IMR-90 (cell line): ENCODE measurements around the gene MSI2.

Source experiments
- BHLHE40 ChIP-seq: fragments of 150-350 bp; IDR thresholded peaks from 2 replicates; pipeline ENCODE4 v1.6.1; 2016; ENCODE audit warnings: mild to moderate bottlenecking, low read depth, low read length
- CHD1 ChIP-seq: IDR thresholded peaks from 2 replicates; pipeline ENCODE4 v1.6.1; 2012; ENCODE audit warnings: low read depth, low read length, improper control_type of control experiment
- CTCF ChIP-seq: conservative IDR thresholded peaks from 2 replicates; pipeline ENCODE4 v1.5.1; 2012; ENCODE audit warnings: mild to moderate bottlenecking, low read depth, low read length, improper control_type of control experiment
- ELK1 ChIP-seq: fragments of 150-350 bp; IDR thresholded peaks from 2 replicates; pipeline ENCODE4 v1.6.1; 2016; ENCODE audit warnings: low read depth, mild to moderate bottlenecking, low read length, moderate library complexity, borderline replicate concordance
- MAZ ChIP-seq: IDR thresholded peaks from 2 replicates; pipeline ENCODE4 v1.6.1; 2012; ENCODE audit warnings: low read depth, mild to moderate bottlenecking, low read length, improper control_type of control experiment, moderate library complexity, borderline replicate concordance
- NFE2L2 ChIP-seq: fragments of 150-350 bp; IDR thresholded peaks from 2 replicates; pipeline ENCODE4 v1.6.1; 2016; ENCODE audit warnings: low read depth, mild to moderate bottlenecking, low read length
- POLR2A ChIP-seq: IDR thresholded peaks from 2 replicates; pipeline ENCODE4 v1.6.1; 2012; ENCODE audit warnings: mild to moderate bottlenecking, low read depth, low read length
- RAD21 ChIP-seq: IDR thresholded peaks from 2 replicates; pipeline ENCODE4 v1.6.1; 2012; ENCODE audit warnings: low read length, improper control_type of control experiment
- RCOR1 ChIP-seq: IDR thresholded peaks from 2 replicates; pipeline ENCODE4 v1.6.1; 2012; ENCODE audit warnings: mild to moderate bottlenecking, low read length, improper control_type of control experiment; ENCODE audit not compliant: insufficient replicate concordance
- RFX5 ChIP-seq: IDR thresholded peaks from 2 replicates; pipeline ENCODE4 v1.8.0; 2012; ENCODE audit warnings: low read depth, mild to moderate bottlenecking, low read length, moderate library complexity
- SMC3 ChIP-seq: fragments of 150-350 bp; IDR thresholded peaks from 2 replicates; pipeline ENCODE4 v1.6.1; 2016; ENCODE audit warnings: low read depth, mild to moderate bottlenecking, antibody characterized with exemption, low read length, moderate library complexity
- USF2 ChIP-seq: fragments of 150-350 bp; IDR thresholded peaks from 2 replicates; pipeline ENCODE4 v1.6.1; 2017; ENCODE audit warnings: mild to moderate bottlenecking, antibody characterized with exemption, low read length, low read depth

- no peak for TF ChIP-seq RAD21
- TF ChIP-seq CHD1 = no peak
- no peak for TF ChIP-seq CTCF
- no peak for TF ChIP-seq NFE2L2
- TF ChIP-seq BHLHE40 = no peak
- TF ChIP-seq RCOR1 = no peak
- TF ChIP-seq POLR2A = no peak
- TF ChIP-seq RFX5 = no peak
- TF ChIP-seq ELK1 = no peak
- TF ChIP-seq MAZ = no peak
- no peak for TF ChIP-seq USF2
- no peak for TF ChIP-seq SMC3
These were observed 32.8 kb downstream of the MSI2 start for GRCh38 chr17:57289130-57289529.
